Parathyroid adenoma (tissue), 2 donors: ENCODE results near the gene EPHB4.
"Not testable (repeated sequence)": the region's sequence is repeated elsewhere in the genome, so short reads cannot be mapped to it uniquely, and the experiment has no call there.

ENCODE experiments used
- H2AFZ ChIP-seq: fragments of 300-600 bp; sonication (generic); one replicate; pipeline ENCODE4 v1.7.0; 2017; ENCODE audit warnings: antibody characterized with exemption, mild to moderate bottlenecking
- H3K27ac ChIP-seq: fragments of 300-600 bp; sonication (generic); one replicate; pipeline ENCODE4 v1.7.0; 2017
- H3K27me3 ChIP-seq: fragments of 300-600 bp; sonication (generic); one replicate; pipeline ENCODE4 v1.7.0; 2017; ENCODE audit warnings: low read length; ENCODE audit not compliant: control insufficient read depth, insufficient read depth
- H3K36me3 ChIP-seq: fragments of 300-600 bp; sonication (generic); one replicate; pipeline ENCODE4 v1.7.0; 2017; ENCODE audit warnings: low read length; ENCODE audit not compliant: control insufficient read depth, insufficient read depth
- H3K4me1 ChIP-seq: fragments of 300-600 bp; sonication (generic); one replicate; pipeline ENCODE4 v1.7.0; 2017; ENCODE audit warnings: control low read depth
- H3K4me2 ChIP-seq: fragments of 300-600 bp; sonication (generic); one replicate; pipeline ENCODE4 v1.7.0; 2017; ENCODE audit warnings: low read length
- H3K4me3 ChIP-seq: fragments of 300-600 bp; sonication (generic); one replicate; pipeline ENCODE4 v1.7.0; 2017; ENCODE audit warnings: low read depth, low read length
- H3K79me2 ChIP-seq: fragments of 300-600 bp; sonication (generic); one replicate; pipeline ENCODE4 v1.7.0; 2017; ENCODE audit warnings: control low read depth
- H3K9ac ChIP-seq: fragments of 300-600 bp; sonication (generic); one replicate; pipeline ENCODE4 v1.7.0; 2017; ENCODE audit warnings: mild to moderate bottlenecking
- H3K9me3 ChIP-seq: fragments of 300-600 bp; sonication (generic); one replicate; pipeline ENCODE4 v1.7.0; 2017; ENCODE audit warnings: low read length; ENCODE audit not compliant: control insufficient read depth
- TF ChIP-seq, protein P1 (sequence below): fragments of 300-600 bp; sonication (generic); IDR thresholded peaks from one replicate; pipeline ENCODE4 v1.7.0; 2017; ENCODE audit warnings: antibody characterized with exemption, mild to moderate bottlenecking
- donor health status: primary hyperparathyroidism.

Gene EPHB4

GRCh38 chr7:100861616-100861985 is 34.3 kb upstream of the EPHB4 start:
- peaks cover 5% of the 10 kb centered on the region for H3K4me1 ChIP-seq
- H3K4me3 ChIP-seq: no peak overlapping the region
- no peak overlapping the region for H2AFZ ChIP-seq
- H3K79me2 ChIP-seq: no peaks in the 10 kb centered on the region
- no peak overlapping the region for H3K9ac ChIP-seq
- H3K27ac ChIP-seq: no peak overlapping the region
- H3K4me2 ChIP-seq: no peak overlapping the region
- TF ChIP-seq, protein P1, sequence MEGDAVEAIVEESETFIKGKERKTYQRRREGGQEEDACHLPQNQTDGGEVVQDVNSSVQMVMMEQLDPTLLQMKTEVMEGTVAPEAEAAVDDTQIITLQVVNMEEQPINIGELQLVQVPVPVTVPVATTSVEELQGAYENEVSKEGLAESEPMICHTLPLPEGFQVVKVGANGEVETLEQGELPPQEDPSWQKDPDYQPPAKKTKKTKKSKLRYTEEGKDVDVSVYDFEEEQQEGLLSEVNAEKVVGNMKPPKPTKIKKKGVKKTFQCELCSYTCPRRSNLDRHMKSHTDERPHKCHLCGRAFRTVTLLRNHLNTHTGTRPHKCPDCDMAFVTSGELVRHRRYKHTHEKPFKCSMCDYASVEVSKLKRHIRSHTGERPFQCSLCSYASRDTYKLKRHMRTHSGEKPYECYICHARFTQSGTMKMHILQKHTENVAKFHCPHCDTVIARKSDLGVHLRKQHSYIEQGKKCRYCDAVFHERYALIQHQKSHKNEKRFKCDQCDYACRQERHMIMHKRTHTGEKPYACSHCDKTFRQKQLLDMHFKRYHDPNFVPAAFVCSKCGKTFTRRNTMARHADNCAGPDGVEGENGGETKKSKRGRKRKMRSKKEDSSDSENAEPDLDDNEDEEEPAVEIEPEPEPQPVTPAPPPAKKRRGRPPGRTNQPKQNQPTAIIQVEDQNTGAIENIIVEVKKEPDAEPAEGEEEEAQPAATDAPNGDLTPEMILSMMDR: no peak
- H3K27me3 ChIP-seq: no peaks in the 10 kb centered on the region
- H3K36me3 ChIP-seq: no peaks in the 10 kb centered on the region
- no peaks in the 10 kb centered on the region for H3K9me3 ChIP-seq

DNA sequence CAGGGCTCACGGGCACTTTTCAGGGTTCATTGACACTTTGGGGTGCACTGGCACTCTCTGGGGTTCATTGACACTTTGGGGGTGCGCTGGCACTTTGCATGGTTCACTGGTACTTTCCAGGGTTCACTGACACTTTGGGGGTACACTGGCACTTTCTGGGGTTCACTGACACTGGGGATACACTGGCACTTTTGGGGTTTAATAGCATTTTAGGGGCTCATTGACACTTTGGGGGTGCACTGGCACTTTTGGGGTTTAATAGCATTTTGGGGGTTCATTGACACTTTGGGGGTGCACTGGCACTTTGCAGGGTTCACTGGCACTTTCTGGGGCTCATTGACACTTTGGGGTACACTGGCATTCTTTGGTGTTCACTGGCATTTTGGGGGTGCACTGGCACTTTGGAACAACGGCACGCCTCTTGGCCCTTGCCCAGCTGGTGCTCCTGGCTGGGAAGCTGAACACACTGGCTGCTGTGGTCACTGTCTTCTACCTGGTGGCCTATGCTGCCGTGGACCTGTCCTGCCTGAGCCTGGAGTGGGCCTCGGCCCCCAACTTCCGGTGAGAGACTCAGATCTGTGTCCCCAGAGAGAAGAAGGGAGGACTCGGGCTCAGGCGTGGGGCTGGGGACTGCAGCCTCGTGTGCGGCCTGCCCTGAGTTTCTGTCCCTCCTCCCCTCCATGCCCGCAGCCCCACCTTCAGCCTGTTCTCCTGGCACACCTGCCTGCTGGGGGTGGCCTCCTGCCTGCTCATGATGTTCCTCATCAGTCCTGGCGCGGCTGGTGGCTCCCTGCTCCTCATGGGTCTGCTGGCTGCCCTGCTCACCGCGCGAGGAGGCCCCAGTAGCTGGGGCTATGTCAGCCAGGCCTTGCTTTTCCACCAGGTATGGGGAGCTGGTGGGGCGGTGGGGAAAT is 33.6 kb upstream of the EPHB4 start:
- H3K27me3 ChIP-seq: no peaks in the 10 kb centered on the region
- H3K4me1 ChIP-seq: no peaks in the 10 kb centered on the region
- H2AFZ ChIP-seq: no peak overlapping the region
- H3K9ac ChIP-seq: no peak overlapping the region
- TF ChIP-seq, protein P1: no peak
- H3K4me2 ChIP-seq: no peak overlapping the region
- H3K36me3 ChIP-seq: no peaks in the 10 kb centered on the region
- H3K4me3 ChIP-seq: no peak overlapping the region
- H3K9me3 ChIP-seq: no peaks in the 10 kb centered on the region
- no peak overlapping the region for H3K27ac ChIP-seq
- no peaks in the 10 kb centered on the region for H3K79me2 ChIP-seq

GRCh38 chr7:100859856-100860255 is 32.5 kb upstream of the EPHB4 start:
- H3K27me3 ChIP-seq: no peaks in the 10 kb centered on the region
- H3K4me2 ChIP-seq: no peak overlapping the region
- H3K27ac ChIP-seq: no peak overlapping the region
- no peaks in the 10 kb centered on the region for H3K36me3 ChIP-seq
- TF ChIP-seq, protein P1: no peak
- H3K4me1 ChIP-seq: no peaks in the 10 kb centered on the region
- no peak overlapping the region for H2AFZ ChIP-seq
- no peak overlapping the region for H3K4me3 ChIP-seq
- H3K79me2 ChIP-seq: no peaks in the 10 kb centered on the region
- H3K9ac ChIP-seq: no peak overlapping the region
- no peaks in the 10 kb centered on the region for H3K9me3 ChIP-seq

DNA sequence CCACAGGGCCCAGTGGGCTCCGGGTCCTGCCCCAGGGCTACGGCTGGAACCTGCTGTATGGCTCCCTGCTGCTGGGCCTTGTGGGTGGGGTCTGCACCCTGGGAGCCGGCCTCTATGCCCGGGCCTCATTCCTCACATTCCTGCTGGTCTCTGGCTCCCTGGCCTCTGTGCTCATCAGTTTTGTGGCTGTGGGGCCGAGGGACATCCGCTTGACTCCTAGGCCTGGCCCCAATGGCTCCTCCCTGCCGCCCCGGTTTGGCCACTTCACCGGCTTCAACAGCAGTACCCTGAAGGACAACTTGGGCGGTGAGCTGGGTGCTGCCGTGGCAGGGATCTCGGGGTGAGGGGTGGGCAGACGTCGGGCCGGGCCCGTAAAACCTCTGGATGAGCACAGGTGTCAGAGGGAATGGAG is 29.6 kb upstream of the EPHB4 start:
- H3K4me1 ChIP-seq: no peaks in the 10 kb centered on the region
- no peaks in the 10 kb centered on the region for H3K79me2 ChIP-seq
- H3K36me3 ChIP-seq: no peaks in the 10 kb centered on the region
- TF ChIP-seq, protein P1: no peak
- no peak overlapping the region for H2AFZ ChIP-seq
- H3K27ac ChIP-seq: no peak overlapping the region
- H3K4me2 ChIP-seq: no peak overlapping the region
- H3K27me3 ChIP-seq: no peaks in the 10 kb centered on the region
- no peak overlapping the region for H3K4me3 ChIP-seq
- no peaks in the 10 kb centered on the region for H3K9me3 ChIP-seq
- H3K9ac ChIP-seq: no peak overlapping the region

DNA sequence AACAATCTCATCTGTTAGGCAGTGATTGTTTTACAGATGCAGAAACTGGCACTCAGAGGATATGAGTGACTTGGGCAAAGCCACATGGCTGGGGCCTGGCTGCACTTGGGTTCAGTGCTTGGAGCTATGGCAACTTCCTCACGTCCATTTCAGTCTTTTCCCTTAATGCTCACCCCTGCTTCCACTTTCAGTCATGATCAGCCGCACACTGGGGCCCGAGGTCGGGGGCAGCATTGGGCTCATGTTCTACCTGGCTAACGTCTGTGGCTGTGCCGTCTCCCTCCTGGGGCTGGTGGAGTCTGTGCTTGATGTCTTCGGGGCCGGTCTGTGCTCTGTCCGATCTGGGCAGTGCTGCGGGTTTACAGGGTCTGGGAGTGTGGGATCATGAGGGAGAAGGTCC is 28.2 kb upstream of the EPHB4 start:
- Histone ChIP-seq H3K27me3 (no peaks in the 10 kb centered on the region), H3K4me3 (no peak overlapping the region), H2AFZ (no peak overlapping the region), H3K79me2 (no peaks in the 10 kb centered on the region), H3K27ac (no peak overlapping the region), H3K4me1 (no peaks in the 10 kb centered on the region), H3K36me3 (no peaks in the 10 kb centered on the region), H3K4me2 (no peak overlapping the region), H3K9ac (no peak overlapping the region), H3K9me3 (no peaks in the 10 kb centered on the region)
- TF ChIP-seq, protein P1: no peak

- not testable (repeated sequence) for H3K4me1 ChIP-seq, H3K27ac ChIP-seq, H3K79me2 ChIP-seq, H3K9ac ChIP-seq, H2AFZ ChIP-seq, H3K27me3 ChIP-seq, H3K9me3 ChIP-seq, H3K36me3 ChIP-seq, H3K4me3 ChIP-seq, H3K4me2 ChIP-seq
These were observed 27.6 kb upstream of the EPHB4 start for GRCh38 chr7:100854899-100855298.
